Smooth muscle cell (in vitro differentiated cells): ENCODE data around the gene GRIP1. TPM values are rescaled to one million over a fixed set of nuclear protein-coding genes. Genes with fewer than 3 reads are reported as not detected.

Experiments used
- DNase-seq: peaks from one replicate; lab custom pipeline; 2025; ENCODE audit not compliant: unreplicated experiment; lab: John Stamatoyannopoulos, UW
- H2AFZ ChIP-seq: fragments of 200-600 bp; sonication (generic); 2 replicates; pipeline ENCODE4 v1.6.0; 2016; ENCODE audit warnings: antibody characterized with exemption, low read depth, mild to moderate bottlenecking
- H3F3A ChIP-seq: fragments of 200-600 bp; sonication (generic); 2 replicates; pipeline ENCODE4 v1.6.0; 2017; ENCODE audit warnings: antibody characterized with exemption, low read depth
- H3K27ac ChIP-seq: fragments of 200-600 bp; sonication (generic); 2 replicates; pipeline ENCODE4 v1.5.1; 2016; ENCODE audit warnings: low read depth, mild to moderate bottlenecking
- H3K27me3 ChIP-seq: fragments of 200-600 bp; sonication (generic); 2 replicates; pipeline ENCODE4 v1.6.1; 2016; ENCODE audit warnings: low read depth, mild to moderate bottlenecking
- H3K36me3 ChIP-seq: fragments of 200-600 bp; sonication (generic); 2 replicates; pipeline ENCODE4 v1.5.1; 2016; ENCODE audit warnings: low read depth
- H3K4me1 ChIP-seq: fragments of 200-600 bp; sonication (generic); 2 replicates; pipeline ENCODE4 v1.5.1; 2016; ENCODE audit warnings: low read depth
- H3K4me2 ChIP-seq: fragments of 200-600 bp; sonication (generic); 2 replicates; pipeline ENCODE4 v1.6.0; 2016; ENCODE audit warnings: mild to moderate bottlenecking
- H3K4me3 ChIP-seq: fragments of 200-600 bp; sonication (generic); 2 replicates; pipeline ENCODE4 v1.5.1; 2016; ENCODE audit warnings: mild to moderate bottlenecking
- H3K79me2 ChIP-seq: fragments of 200-600 bp; sonication (generic); 2 replicates; pipeline ENCODE4 v1.6.0; 2016; ENCODE audit warnings: low read depth, mild to moderate bottlenecking
- H3K9ac ChIP-seq: fragments of 200-600 bp; sonication (generic); 2 replicates; pipeline ENCODE4 v1.6.0; 2016; ENCODE audit warnings: low read depth
- H3K9me3 ChIP-seq: fragments of 200-600 bp; sonication (generic); replicated peaks from 2 replicates; pipeline ENCODE4 v1.5.1; 2016; ENCODE audit warnings: low read depth
- H4K20me1 ChIP-seq: fragments of 200-600 bp; sonication (generic); 2 replicates; pipeline ENCODE4 v1.6.0; 2016; ENCODE audit warnings: low read depth
- CTCF ChIP-seq: fragments of 200-600 bp; sonication (generic); IDR thresholded peaks from 2 replicates; pipeline ENCODE4 v1.5.1; 2017; ENCODE audit warnings: borderline replicate concordance, mild to moderate bottlenecking, antibody characterized with exemption; ENCODE audit not compliant: insufficient read depth, poor library complexity, severe bottlenecking
- WGBS: methylation state at CpG from one replicate; pipeline ENCODE4 v1.1.7; 2016; ENCODE audit warnings: low lambda C conversion rate; 5-methylcytosine and 5-hydroxymethylcytosine counted together
- polyA plus RNA-seq: library from polyadenylated mRNA; unstranded; fragments of >200 nt; fragmentation: Nextera tagmentation; extraction: Ambion mirVana; gene quantifications from 2 replicates; pipeline ENCODE4 v1.2.1, GENCODE V29; 2016
- total RNA-seq: library from RNA; depleted of rRNA; stranded (reverse); fragments of >200 nt; gene quantifications from 2 replicates; pipeline ENCODE4 v1.2.3, GENCODE V29; 2014

The GRIP1 gene
- total and polyA plus RNA-seq, 2 experiments from 2014 or later, result 4.0 to 5.9 TPM

GRCh38 chr12:66663611-66664010 is 15.3 kb downstream of the GRIP1 start:
- 91% methylated on average over 5 of the region's 5 CpGs for WGBS
- Histone ChIP-seq H3K27me3 (no peaks in the 10 kb centered on the region), H3K9ac (no peak overlapping the region), H3K79me2 (no peaks in the 10 kb centered on the region), H3K4me3 (no peak overlapping the region), H3K27ac (no peak overlapping the region), H3K36me3 (no peaks in the 10 kb centered on the region), H3K9me3 (no peaks in the 10 kb centered on the region), H3K4me1 (no peaks in the 10 kb centered on the region), H4K20me1 (no peaks in the 10 kb centered on the region), H2AFZ (no peak overlapping the region), H3K4me2 (no peak overlapping the region), H3F3A (no peaks in the 10 kb centered on the region)
- no peak for TF ChIP-seq CTCF
- DNase-seq, result no peak

GRCh38 chr12:66662729-66663128 is 16.1 kb downstream of the GRIP1 start:
- no peaks in the 10 kb centered on the region for H3K9me3 ChIP-seq

GRCh38 chr12:66662179-66662578 is 16.7 kb downstream of the GRIP1 start:
- no peaks in the 10 kb centered on the region for H3K9me3 ChIP-seq
- H3F3A ChIP-seq, result no peaks in the 10 kb centered on the region
- H3K4me3 ChIP-seq, result no peak overlapping the region
- H3K4me1 ChIP-seq, result no peaks in the 10 kb centered on the region
- peak overlapping the region; percentile 19 for H3K27ac ChIP-seq
- no peaks in the 10 kb centered on the region for H3K79me2 ChIP-seq
- DNase-seq, result no peak
- no peak overlapping the region for H2AFZ ChIP-seq
- H4K20me1 ChIP-seq, result no peaks in the 10 kb centered on the region
- H3K36me3 ChIP-seq, result no peaks in the 10 kb centered on the region
- H3K9ac ChIP-seq, result no peak overlapping the region
- H3K4me2 ChIP-seq, result no peak overlapping the region
- H3K27me3 ChIP-seq, result no peaks in the 10 kb centered on the region
- TF ChIP-seq CTCF, result no peak

More at GRCh38 chr12:66662729-66663128, 16.1 kb downstream of the GRIP1 start:
- Histone ChIP-seq H3K27ac (peak overlapping the region; percentile 48), H3K9ac (no peak overlapping the region), H3K4me1 (no peaks in the 10 kb centered on the region), H3K4me3 (no peak overlapping the region), H3F3A (no peaks in the 10 kb centered on the region), H3K36me3 (no peaks in the 10 kb centered on the region), H4K20me1 (no peaks in the 10 kb centered on the region), H3K79me2 (no peaks in the 10 kb centered on the region), H3K4me2 (no peak overlapping the region), H3K27me3 (no peaks in the 10 kb centered on the region), H2AFZ (no peak overlapping the region)
- no peak for TF ChIP-seq CTCF
- no peak for DNase-seq
- WGBS, result 56% methylated on average over 1 of the region's 1 CpG

GRCh38 chr12:66661357-66661756 is 17.5 kb downstream of the GRIP1 start:
- no peak for TF ChIP-seq CTCF
- no peaks in the 10 kb centered on the region for H3F3A ChIP-seq
- DNase-seq, result no peak
- no peaks in the 10 kb centered on the region for H3K36me3 ChIP-seq
- H3K79me2 ChIP-seq, result no peaks in the 10 kb centered on the region
- H3K27ac ChIP-seq, result no peak overlapping the region
- H2AFZ ChIP-seq, result no peak overlapping the region
- H3K4me3 ChIP-seq, result no peak overlapping the region
- no peak overlapping the region for H3K4me2 ChIP-seq
- 88% methylated on average over 2 of the region's 2 CpGs for WGBS
- no peaks in the 10 kb centered on the region for H4K20me1 ChIP-seq
- H3K9ac ChIP-seq, result no peak overlapping the region
- H3K27me3 ChIP-seq, result no peaks in the 10 kb centered on the region
- H3K9me3 ChIP-seq, result no peaks in the 10 kb centered on the region
- no peaks in the 10 kb centered on the region for H3K4me1 ChIP-seq
